Effector memory CD4-positive, alpha-beta T cell (primary cell): ENCODE data around the gene DACH2.

Source experiments
- DNase-seq, 3 donors: peaks; one replicate each; pipeline ENCODE4 v3.0.0-alpha.2; 2020
- H3K27ac ChIP-seq: 2 replicates; pipeline ENCODE4 v1.7.0; 2013; ENCODE audit warnings: mild to moderate bottlenecking, low read length, moderate library complexity; ENCODE audit not compliant: insufficient read depth, poor library complexity, severe bottlenecking
- H3K27me3 ChIP-seq: replicated peaks from 2 replicates; pipeline ENCODE4 v1.7.0; 2013; ENCODE audit warnings: mild to moderate bottlenecking, low read length; ENCODE audit not compliant: insufficient read depth, control insufficient read depth, poor library complexity, severe bottlenecking
- H3K36me3 ChIP-seq: 2 replicates; pipeline ENCODE4 v1.7.0; 2013; ENCODE audit warnings: mild to moderate bottlenecking, low read length, moderate library complexity; ENCODE audit not compliant: control insufficient read depth, insufficient read depth
- H3K4me1 ChIP-seq: 2 replicates; pipeline ENCODE4 v1.7.0; 2013; ENCODE audit warnings: low read length, mild to moderate bottlenecking; ENCODE audit not compliant: control insufficient read depth, insufficient read depth, poor library complexity, severe bottlenecking
- H3K4me3 ChIP-seq: 2 replicates; pipeline ENCODE4 v1.7.0; 2013; ENCODE audit warnings: low read length, low read depth, mild to moderate bottlenecking; ENCODE audit not compliant: insufficient read depth, poor library complexity, severe bottlenecking
- H3K9me3 ChIP-seq: 2 replicates; pipeline ENCODE4 v1.7.0; 2013; ENCODE audit warnings: mild to moderate bottlenecking, low read length, moderate library complexity; ENCODE audit not compliant: control insufficient read depth

The DACH2 gene

GRCh38 chrX:86845101-86845500, 696.9 kb downstream of the DACH2 start:
- Histone ChIP-seq H3K27ac (no peak overlapping the region), H3K9me3 (no peaks in the 10 kb centered on the region), H3K27me3 (no peaks in the 10 kb centered on the region), H3K4me3 (no peak overlapping the region), H3K4me1 (no peaks in the 10 kb centered on the region), H3K36me3 (no peaks in the 10 kb centered on the region)
- DNase-seq, result no peak
